ENCODE results near the gene LIMK2. TPM values are rescaled to one million over a fixed set of nuclear protein-coding genes. Genes with fewer than 3 reads are reported as not detected.
"Not testable (repeated sequence)": the region's sequence is repeated elsewhere in the genome, so short reads cannot be mapped to it uniquely, and the experiment has no call there.

Gene LIMK2
- total RNA-seq, 1 donor from 2014 or later = 88.0 TPM

GRCh38 chr22:31212783-31213629 lies 908 bp downstream of the LIMK2 start:
- ATAC-seq = no peak

- no peak for ATAC-seq
These were observed 3.0 kb downstream of the LIMK2 start for GRCh38 chr22:31215018-31215535.

- ATAC-seq = peak; percentile 51
These were observed 6.6 kb downstream of the LIMK2 start for GRCh38 chr22:31218565-31219262.

GRCh38 chr22:31221084-31221483 lies 9.0 kb downstream of the LIMK2 start:
- no peak for ATAC-seq

GRCh38 chr22:31222736-31223135 lies 10.6 kb downstream of the LIMK2 start:
- no peak for ATAC-seq

GRCh38 chr22:31223786-31224191 lies 11.7 kb downstream of the LIMK2 start:
- peak; percentile 35 for ATAC-seq

GRCh38 chr22:31224691-31225090 lies 12.6 kb downstream of the LIMK2 start:
- not testable (repeated sequence) for ATAC-seq

GRCh38 chr22:31227186-31227585 lies 15.1 kb downstream of the LIMK2 start:
- no peak for ATAC-seq

GRCh38 chr22:31229402-31230079 lies 17.4 kb downstream of the LIMK2 start:
- peak; percentile 26 for ATAC-seq

- peak; percentile 10 for ATAC-seq
These were observed 18.2 kb downstream of the LIMK2 start for GRCh38 chr22:31230155-31230870.

GRCh38 chr22:31230871-31231621 lies 18.9 kb downstream of the LIMK2 start:
- peak; percentile 72 for ATAC-seq

GRCh38 chr22:31233001-31233400 lies 20.9 kb downstream of the LIMK2 start:
- ATAC-seq = no peak

GRCh38 chr22:31235081-31235480 lies 23.0 kb downstream of the LIMK2 start:
- no peak for ATAC-seq

GRCh38 chr22:31236044-31236443 lies 23.9 kb downstream of the LIMK2 start:
- ATAC-seq = not testable (repeated sequence)

- no peak for ATAC-seq
These were observed 26.0 kb downstream of the LIMK2 start for GRCh38 chr22:31238057-31238456.

GRCh38 chr22:31239771-31240370 lies 27.8 kb downstream of the LIMK2 start:
- ATAC-seq = no peak

GRCh38 chr22:31241200-31241599 lies 29.1 kb downstream of the LIMK2 start:
- ATAC-seq = no peak

- no peak for ATAC-seq
These were observed 29.8 kb downstream of the LIMK2 start for GRCh38 chr22:31241936-31242335.

GRCh38 chr22:31243339-31244045 lies 31.4 kb downstream of the LIMK2 start:
- ATAC-seq = peak; percentile 86
